HCT116 (cell line): ENCODE measurements around the gene TMPO. TPM values are rescaled to one million over a fixed set of nuclear protein-coding genes. Genes with fewer than 3 reads are reported as not detected.

Experiments used
- total RNA-seq: library from RNA; stranded (reverse); gene quantifications from one replicate; pipeline ENCODE4 v1.2.1, GENCODE V29; 2021; ENCODE audit not compliant: unreplicated experiment

Gene TMPO
- total RNA-seq, 1 experiment from 2014 or later: 207 TPM

Other genes starting within 250 kb of the TMPO start
- 927 TPM for gene SLC25A3, start 78.1 kb downstream of the TMPO start, total RNA-seq
- gene IKBIP, start 129.2 kb downstream of the TMPO start, total RNA-seq: 14.5 TPM
- 13.9 TPM for gene APAF1, start 129.7 kb downstream of the TMPO start, total RNA-seq